ENCODE results near the gene POLR2I. TPM values are rescaled to one million over a fixed set of nuclear protein-coding genes. Genes with fewer than 3 reads are reported as not detected.
"Not testable (repeated sequence)": the region's sequence is repeated elsewhere in the genome, so short reads cannot be mapped to it uniquely, and the experiment has no call there.

POLR2I gene
- total and polyA plus RNA-seq, 4 experiments from 2014 or later, result 52.4 to 163 (median 100) TPM

DNA sequence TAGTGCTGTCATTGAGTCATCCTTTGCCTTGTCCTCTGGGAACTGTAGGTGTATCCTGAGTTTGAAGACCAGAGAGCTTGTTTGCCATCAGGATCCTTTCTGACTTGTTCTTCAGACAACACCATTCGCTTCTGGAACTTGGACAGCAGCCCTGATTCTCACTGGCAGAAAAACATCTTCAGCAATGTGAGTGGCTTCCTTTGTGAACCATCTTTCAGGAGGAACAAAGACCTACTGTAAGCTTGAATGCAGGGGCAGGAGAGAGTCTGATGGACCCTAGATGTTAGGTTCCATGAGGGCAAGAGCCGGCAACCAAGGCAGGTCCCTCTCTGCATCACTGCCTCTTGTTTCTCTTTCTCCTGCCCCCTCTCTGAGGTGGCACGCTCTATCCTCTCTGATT is 33.3 kb downstream of the POLR2I start:
- no peak for DNase-seq
- Histone ChIP-seq H3K27ac (ENCODE audit: low read depth, low read length) (no peak overlapping the region), H3K27me3 (ENCODE audit: insufficient read depth, low read length) (no peaks in the 10 kb centered on the region), H3K4me3 (ENCODE audit: low read length in 2 of 2) (no peak overlapping the region), H3K36me3 (ENCODE audit: insufficient read depth, low read length) (peaks cover 3% of the 10 kb centered on the region), H3K9me3 (ENCODE audit: control insufficient read depth in 1 of 2, low read length in 2 of 2) (no peaks in the 10 kb centered on the region), H3K4me1 (ENCODE audit: insufficient read depth, low read length) (no peaks in the 10 kb centered on the region)
- intact Hi-C loops (cut with micrococcal nuclease), result no loop called here
- no peaks in the 10 kb centered on the region for H3K27me3 Mint-ChIP-seq
- peaks cover 1 to 6% of the 10 kb centered on the region in 2 donors for H3K36me3 Mint-ChIP-seq
- H3K4me3 Mint-ChIP-seq, result no peak overlapping the region
- no peaks in the 10 kb centered on the region for H3K9me3 Mint-ChIP-seq
- ChIA-PET CTCF (ENCODE audit: partially characterized antibody) (no interaction called here), POLR2A (ENCODE audit: partially characterized antibody) (no interaction called here)
- no peak overlapping the region for H3K27ac Mint-ChIP-seq
- no peaks in the 10 kb centered on the region for H3K4me1 Mint-ChIP-seq

DNA sequence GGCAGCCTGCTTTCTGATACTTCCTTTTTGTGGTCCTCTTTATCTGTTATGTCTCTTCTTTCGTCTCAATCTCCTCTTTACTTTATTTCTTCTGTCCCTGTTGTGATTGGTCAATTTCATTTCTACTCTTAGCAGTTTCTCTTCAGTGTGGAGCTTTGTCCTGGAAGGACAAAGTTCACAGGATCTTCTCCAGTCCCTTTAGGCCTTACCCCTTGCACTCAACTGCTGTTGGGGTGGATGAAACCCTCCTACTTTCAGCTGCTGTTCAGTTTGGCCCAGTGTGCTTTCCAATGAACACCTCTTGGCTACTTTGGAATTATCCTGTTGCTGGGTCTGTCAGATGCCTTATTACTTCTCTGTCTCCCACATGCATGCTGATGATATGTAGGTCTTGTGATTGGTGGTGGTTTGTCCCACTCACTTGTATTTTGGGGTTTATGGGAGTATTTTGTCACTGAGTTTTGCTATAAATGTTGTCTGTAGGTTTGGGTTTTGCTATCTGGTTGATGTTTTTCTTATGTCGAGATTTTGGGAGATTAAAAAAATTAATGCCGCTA is 35.2 kb downstream of the POLR2I start:
- no peak for DNase-seq
- H3K4me3 ChIP-seq (ENCODE audit: low read length in 2 of 2), result no peak overlapping the region
- H3K27ac Mint-ChIP-seq, result peak overlapping the region in 1 of 7 donors; percentile 29
- intact Hi-C loops (cut with micrococcal nuclease), result no loop called here
- H3K9me3 ChIP-seq (ENCODE audit: control insufficient read depth in 1 of 2, low read length in 2 of 2), result no peaks in the 10 kb centered on the region
- no peak overlapping the region for H3K27ac ChIP-seq (ENCODE audit: low read depth, low read length)
- ChIA-PET CTCF (ENCODE audit: partially characterized antibody) (no interaction called here), POLR2A (ENCODE audit: partially characterized antibody) (no interaction called here)
- H3K36me3 ChIP-seq (ENCODE audit: insufficient read depth, low read length), result peaks cover 3% of the 10 kb centered on the region
- no peak overlapping the region for H3K4me3 Mint-ChIP-seq
- no peaks in the 10 kb centered on the region for H3K4me1 Mint-ChIP-seq
- H3K27me3 ChIP-seq (ENCODE audit: insufficient read depth, low read length), result no peaks in the 10 kb centered on the region
- H3K4me1 ChIP-seq (ENCODE audit: insufficient read depth, low read length), result no peaks in the 10 kb centered on the region
- no peaks in the 10 kb centered on the region for H3K27me3 Mint-ChIP-seq
- no peaks in the 10 kb centered on the region for H3K9me3 Mint-ChIP-seq
- H3K36me3 Mint-ChIP-seq, result peaks cover 1 to 6% of the 10 kb centered on the region in 2 donors

DNA sequence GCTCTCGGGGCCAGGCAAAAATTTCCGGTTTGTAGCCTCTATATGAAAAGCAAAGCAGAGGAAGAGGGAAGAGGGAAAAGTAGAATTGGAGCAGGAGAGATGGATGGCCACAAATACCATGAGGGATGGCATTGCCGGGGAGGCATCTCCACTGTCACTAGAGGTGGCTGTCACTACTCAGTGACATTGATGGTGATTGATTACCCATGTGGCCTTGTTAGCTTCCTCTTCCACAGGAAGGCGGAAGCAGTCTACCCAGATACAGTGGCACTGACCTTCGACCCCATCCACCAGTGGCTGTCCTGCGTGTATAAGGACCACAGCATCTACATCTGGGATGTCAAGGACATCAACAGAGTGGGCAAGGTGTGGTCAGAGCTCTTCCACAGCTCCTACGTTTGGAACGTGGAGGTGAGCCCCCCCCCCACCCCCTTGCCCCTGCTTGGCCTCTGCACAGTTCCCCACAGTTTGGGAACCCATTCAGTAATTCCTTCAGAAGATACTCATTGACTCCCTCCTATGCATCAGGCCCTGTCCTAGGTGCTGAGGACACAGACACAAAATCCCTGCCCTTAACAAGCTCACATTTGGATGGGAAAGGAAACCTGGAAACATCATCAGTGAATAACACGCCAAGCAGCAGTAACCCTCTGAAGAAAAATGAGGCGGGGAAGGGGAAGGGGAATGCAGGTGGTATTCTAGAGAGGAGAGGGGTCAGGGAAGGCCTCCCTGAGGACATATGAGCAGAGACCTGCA is 41.4 kb downstream of the POLR2I start:
- no peak for DNase-seq
- Mint-ChIP-seq H3K4me3 (no peak overlapping the region), H3K4me1 (no peaks in the 10 kb centered on the region), H3K9me3 (no peaks in the 10 kb centered on the region), H3K27me3 (no peaks in the 10 kb centered on the region), H3K27ac (peak overlapping the region in 4 of 7 donors; percentile 6 to 70 (median 20)), H3K36me3 (no peaks in the 10 kb centered on the region)
- H3K27me3 ChIP-seq (ENCODE audit: insufficient read depth, low read length), result no peaks in the 10 kb centered on the region
- intact Hi-C loops (cut with micrococcal nuclease), result no loop called here
- POLR2A ChIA-PET (ENCODE audit: partially characterized antibody), result no interaction called here
- no peaks in the 10 kb centered on the region for H3K4me1 ChIP-seq (ENCODE audit: insufficient read depth, low read length)
- H3K4me3 ChIP-seq (ENCODE audit: low read length in 2 of 2), result no peak overlapping the region
- CTCF ChIA-PET (ENCODE audit: partially characterized antibody), result no interaction called here
- no peak overlapping the region for H3K27ac ChIP-seq (ENCODE audit: low read depth, low read length)
- H3K36me3 ChIP-seq (ENCODE audit: insufficient read depth, low read length), result no peaks in the 10 kb centered on the region
- H3K9me3 ChIP-seq (ENCODE audit: control insufficient read depth in 1 of 2, low read length in 2 of 2), result no peaks in the 10 kb centered on the region

DNA sequence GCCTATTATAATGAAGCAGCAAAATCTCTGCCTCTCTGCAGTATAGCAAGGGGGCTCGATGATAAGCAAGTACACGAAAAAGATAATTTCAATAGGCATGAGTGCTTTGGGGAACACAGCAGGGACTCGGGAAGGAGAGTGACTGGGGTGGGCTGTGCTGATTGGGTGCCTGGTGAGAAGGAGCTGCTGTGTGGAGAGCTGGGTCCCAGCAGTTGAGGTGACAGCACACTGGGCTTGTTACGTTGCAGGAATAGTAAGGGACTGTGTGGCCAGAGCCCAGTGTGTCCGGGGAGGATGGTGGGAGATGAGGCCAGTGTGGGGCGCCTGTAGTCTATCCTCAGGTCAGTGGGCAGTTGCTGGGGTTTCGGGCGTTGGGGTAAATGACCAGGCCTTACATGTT is 42.6 kb downstream of the POLR2I start:
- Mint-ChIP-seq H3K4me1 (peaks cover 0 to 2% (median 0%) of the 10 kb centered on the region in 4 donors), H3K9me3 (no peaks in the 10 kb centered on the region), H3K27ac (peak overlapping the region in 2 of 7 donors; percentile 12 to 15), H3K4me3 (peak overlapping the region in 1 of 8 donors; percentile 24), H3K36me3 (no peaks in the 10 kb centered on the region), H3K27me3 (no peaks in the 10 kb centered on the region)
- Histone ChIP-seq H3K27ac (ENCODE audit: low read depth, low read length) (no peak overlapping the region), H3K4me3 (ENCODE audit: low read length in 2 of 2) (no peak overlapping the region), H3K4me1 (ENCODE audit: insufficient read depth, low read length) (no peaks in the 10 kb centered on the region), H3K27me3 (ENCODE audit: insufficient read depth, low read length) (no peaks in the 10 kb centered on the region), H3K9me3 (ENCODE audit: control insufficient read depth in 1 of 2, low read length in 2 of 2) (no peaks in the 10 kb centered on the region), H3K36me3 (ENCODE audit: insufficient read depth, low read length) (no peaks in the 10 kb centered on the region)
- ChIA-PET POLR2A (ENCODE audit: partially characterized antibody) (no interaction called here), CTCF (ENCODE audit: partially characterized antibody) (no interaction called here)
- DNase-seq, result no peak
- intact Hi-C loops (cut with micrococcal nuclease), result no loop called here

DNA sequence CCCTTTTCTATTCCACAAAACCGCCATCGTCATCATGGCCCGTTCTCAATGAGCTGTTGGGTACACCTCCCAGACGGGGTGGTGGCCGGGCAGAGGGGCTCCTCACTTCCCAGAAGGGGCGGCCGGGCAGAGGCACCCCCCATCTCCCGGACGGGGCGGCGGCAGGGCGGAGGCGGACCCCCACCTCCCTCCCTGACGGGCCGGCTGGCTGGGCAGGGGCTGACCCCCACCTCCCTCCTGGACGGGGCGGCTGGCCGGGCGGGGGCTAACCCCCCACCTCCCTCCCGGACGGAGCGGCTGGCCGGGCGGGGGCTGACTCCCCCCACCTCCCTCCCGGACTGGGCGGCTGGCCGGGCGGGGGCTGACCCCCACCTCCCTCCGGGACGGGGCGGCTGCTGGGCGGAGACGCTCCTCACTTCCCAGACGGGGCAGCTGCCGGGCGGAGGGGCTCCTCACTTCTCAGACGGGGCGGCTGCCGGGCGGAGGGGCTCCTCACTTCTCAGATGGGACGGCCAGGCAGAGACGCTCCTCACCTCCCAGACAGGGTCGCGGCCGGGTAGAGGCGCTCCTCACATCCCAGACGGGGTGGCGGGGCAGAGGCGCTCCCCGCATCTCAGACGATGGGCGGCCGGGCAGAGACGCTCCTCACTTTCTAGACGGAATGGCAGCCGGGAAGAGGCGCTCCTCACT is 45.7 kb downstream of the POLR2I start:
- H3K27me3 ChIP-seq (ENCODE audit: insufficient read depth, low read length); DNase-seq; H3K4me3 Mint-ChIP-seq; H3K9me3 Mint-ChIP-seq; intact Hi-C loops (cut with micrococcal nuclease); POLR2A ChIA-PET (ENCODE audit: partially characterized antibody); H3K27ac Mint-ChIP-seq; H3K27ac ChIP-seq (ENCODE audit: low read depth, low read length); H3K36me3 ChIP-seq (ENCODE audit: insufficient read depth, low read length); H3K4me1 ChIP-seq (ENCODE audit: insufficient read depth, low read length); H3K27me3 Mint-ChIP-seq; H3K9me3 ChIP-seq (ENCODE audit: control insufficient read depth in 1 of 2, low read length in 2 of 2); H3K36me3 Mint-ChIP-seq; CTCF ChIA-PET (ENCODE audit: partially characterized antibody); H3K4me1 Mint-ChIP-seq; H3K4me3 ChIP-seq (ENCODE audit: low read length in 2 of 2): not testable (repeated sequence)

DNA sequence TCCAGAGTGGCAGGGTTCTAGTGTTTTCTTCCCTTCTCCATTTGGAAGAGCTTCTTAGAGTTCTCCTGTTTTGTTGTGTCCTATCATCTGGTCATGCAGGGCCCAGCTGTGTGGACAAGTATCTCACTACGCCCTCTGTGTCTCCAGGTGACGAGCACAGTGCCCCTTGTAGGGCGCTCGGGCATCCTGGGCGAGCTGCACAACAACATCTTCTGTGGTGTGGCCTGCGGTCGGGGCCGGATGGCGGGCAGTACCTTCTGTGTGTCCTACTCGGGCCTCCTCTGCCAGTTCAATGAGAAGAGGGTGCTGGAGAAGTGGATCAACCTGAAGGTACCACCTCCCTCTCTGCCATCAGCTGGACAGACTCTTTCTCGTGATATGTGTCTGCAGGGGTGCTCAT is 47.0 kb downstream of the POLR2I start:
- Histone ChIP-seq H3K27me3 (ENCODE audit: insufficient read depth, low read length) (no peaks in the 10 kb centered on the region), H3K4me3 (ENCODE audit: low read length in 2 of 2) (no peak overlapping the region), H3K4me1 (ENCODE audit: insufficient read depth, low read length) (no peaks in the 10 kb centered on the region), H3K9me3 (ENCODE audit: control insufficient read depth in 1 of 2, low read length in 2 of 2) (no peaks in the 10 kb centered on the region), H3K27ac (ENCODE audit: low read depth, low read length) (no peak overlapping the region), H3K36me3 (ENCODE audit: insufficient read depth, low read length) (no peaks in the 10 kb centered on the region)
- no peaks in the 10 kb centered on the region for H3K27me3 Mint-ChIP-seq
- POLR2A ChIA-PET (ENCODE audit: partially characterized antibody), result no interaction called here
- no peak for DNase-seq
- peak overlapping the region in 1 of 8 donors; percentile 41 for H3K4me3 Mint-ChIP-seq
- no peak overlapping the region for H3K27ac Mint-ChIP-seq
- intact Hi-C loops (cut with micrococcal nuclease), result no loop called here
- H3K4me1 Mint-ChIP-seq, result peaks cover 0 to 2% (median 0%) of the 10 kb centered on the region in 4 donors
- peaks cover 0 to 2% (median 0%) of the 10 kb centered on the region in 8 donors for H3K9me3 Mint-ChIP-seq
- CTCF ChIA-PET (ENCODE audit: partially characterized antibody), result no interaction called here
- H3K36me3 Mint-ChIP-seq, result no peaks in the 10 kb centered on the region

DNA sequence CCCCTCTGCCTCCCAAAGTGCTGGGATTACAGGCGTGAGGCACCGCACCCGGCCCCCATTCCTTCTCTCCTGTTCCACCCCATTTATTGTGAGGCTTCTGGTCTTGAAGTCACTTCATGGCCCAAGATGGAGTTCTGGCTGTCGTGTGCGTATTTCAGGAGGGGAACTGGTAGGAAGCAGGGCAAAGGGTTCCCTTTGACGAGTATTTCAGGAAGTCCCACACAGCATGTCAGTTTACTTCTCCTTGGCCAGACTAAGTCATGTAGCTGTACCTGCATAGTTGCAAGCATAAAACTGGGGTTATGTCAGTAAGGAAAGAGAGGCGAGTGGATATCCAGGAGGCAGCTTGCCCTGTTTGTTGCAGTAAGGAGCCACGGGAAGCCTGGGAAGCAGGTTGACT is 49.8 kb downstream of the POLR2I start:
- H3K4me3 ChIP-seq (ENCODE audit: low read length in 2 of 2), result no peak overlapping the region
- no peaks in the 10 kb centered on the region for H3K9me3 ChIP-seq (ENCODE audit: control insufficient read depth in 1 of 2, low read length in 2 of 2)
- no peaks in the 10 kb centered on the region for H3K4me1 ChIP-seq (ENCODE audit: insufficient read depth, low read length)
- DNase-seq, result no peak
- Mint-ChIP-seq H3K36me3 (no peaks in the 10 kb centered on the region), H3K27ac (peak overlapping the region in 1 of 7 donors; percentile 18), H3K4me1 (peaks cover 0 to 2% (median 0%) of the 10 kb centered on the region in 4 donors), H3K4me3 (no peak overlapping the region), H3K27me3 (no peaks in the 10 kb centered on the region), H3K9me3 (peaks cover 0 to 2% (median 0%) of the 10 kb centered on the region in 8 donors)
- H3K27me3 ChIP-seq (ENCODE audit: insufficient read depth, low read length), result no peaks in the 10 kb centered on the region
- H3K36me3 ChIP-seq (ENCODE audit: insufficient read depth, low read length), result no peaks in the 10 kb centered on the region
- ChIA-PET CTCF (ENCODE audit: partially characterized antibody) (no interaction called here), POLR2A (ENCODE audit: partially characterized antibody) (no interaction called here)
- intact Hi-C loops (cut with micrococcal nuclease), result no loop called here
- H3K27ac ChIP-seq (ENCODE audit: low read depth, low read length), result no peak overlapping the region

All from CD4-positive, alpha-beta memory T cell (primary cell).